IPS DF 6.9 (cell line): ENCODE measurements around the gene ERICH4.
"Not testable (repeated sequence)": the region's sequence is repeated elsewhere in the genome, so short reads cannot be mapped to it uniquely, and the experiment has no call there.

Source experiments
- DNase-seq: peaks from one replicate; pipeline ENCODE4 v3.0.0-alpha.2; 2013; ENCODE audit warnings: low read depth, low spot score
- H3K27ac ChIP-seq: one replicate; pipeline ENCODE4 v1.5.1; 2013; ENCODE audit warnings: low read length, control low read depth
- H3K27me3 ChIP-seq: 2 replicates; pipeline ENCODE4 v1.6.1; 2013; ENCODE audit warnings: mild to moderate bottlenecking, low read length; ENCODE audit not compliant: control insufficient read depth, insufficient read depth
- H3K36me3 ChIP-seq: 2 replicates; pipeline ENCODE4 v1.6.1; 2013; ENCODE audit warnings: low read length; ENCODE audit not compliant: control insufficient read depth, insufficient read depth
- H3K4me1 ChIP-seq: 2 replicates; pipeline ENCODE4 v1.6.1; 2013; ENCODE audit warnings: low read length; ENCODE audit not compliant: control insufficient read depth, insufficient read depth
- H3K4me3 ChIP-seq: 2 replicates; pipeline ENCODE4 v1.5.1; 2013; ENCODE audit warnings: mild to moderate bottlenecking, low read length
- H3K9me3 ChIP-seq: 2 replicates; pipeline ENCODE4 v1.6.1; 2013; ENCODE audit warnings: low read length, inconsistent platforms; ENCODE audit not compliant: control insufficient read depth, insufficient read depth
- WGBS: extraction: QIAGEN DNeasy Blood & Tissue Kit; methylation state at CpG from one replicate; pipeline ENCODE4 v1.1.7; 2013; ENCODE audit warnings: mixed read lengths, missing lambda C conversion rate; ENCODE audit not compliant: insufficient read length, insufficient coverage; 5-methylcytosine and 5-hydroxymethylcytosine counted together

ERICH4 gene

GRCh38 chr19:41478875-41479756, 36.2 kb downstream of the ERICH4 start:
- H3K36me3 ChIP-seq = no peaks in the 10 kb centered on the region
- H3K27me3 ChIP-seq = no peaks in the 10 kb centered on the region
- H3K27ac ChIP-seq = no peak overlapping the region
- no peak overlapping the region for H3K4me3 ChIP-seq
- DNase-seq = no peak
- peaks cover 4% of the 10 kb centered on the region for H3K9me3 ChIP-seq
- WGBS = no CpG with 5 or more reads among the region's 15 CpGs
- no peaks in the 10 kb centered on the region for H3K4me1 ChIP-seq

GRCh38 chr19:41479757-41480191, 36.8 kb downstream of the ERICH4 start:
- no peaks in the 10 kb centered on the region for H3K27me3 ChIP-seq
- no peak overlapping the region for H3K4me3 ChIP-seq
- H3K4me1 ChIP-seq = no peaks in the 10 kb centered on the region
- DNase-seq = no peak
- H3K27ac ChIP-seq = no peak overlapping the region
- no peaks in the 10 kb centered on the region for H3K36me3 ChIP-seq
- peaks cover 4% of the 10 kb centered on the region for H3K9me3 ChIP-seq
- no CpG with 5 or more reads among the region's 8 CpGs for WGBS

- no CpG with 5 or more reads among the region's 12 CpGs for WGBS
- no peaks in the 10 kb centered on the region for H3K27me3 ChIP-seq
- H3K4me3 ChIP-seq = no peak overlapping the region
- H3K9me3 ChIP-seq = peaks cover 4% of the 10 kb centered on the region
- H3K27ac ChIP-seq = no peak overlapping the region
- DNase-seq = no peak
- no peaks in the 10 kb centered on the region for H3K4me1 ChIP-seq
- no peaks in the 10 kb centered on the region for H3K36me3 ChIP-seq
These were observed 37.4 kb downstream of the ERICH4 start for GRCh38 chr19:41480336-41480735.

- H3K9me3 ChIP-seq = peaks cover 8% of the 10 kb centered on the region
- WGBS = no CpG with 5 or more reads among the region's 4 CpGs
- H3K27me3 ChIP-seq = no peaks in the 10 kb centered on the region
- H3K4me1 ChIP-seq = no peaks in the 10 kb centered on the region
- no peak for DNase-seq
- no peak overlapping the region for H3K27ac ChIP-seq
- H3K4me3 ChIP-seq = no peak overlapping the region
- no peaks in the 10 kb centered on the region for H3K36me3 ChIP-seq
These were observed 41.9 kb downstream of the ERICH4 start for GRCh38 chr19:41484822-41485221.

- not testable (repeated sequence) for H3K36me3 ChIP-seq, H3K4me3 ChIP-seq, H3K4me1 ChIP-seq, H3K27ac ChIP-seq, DNase-seq, H3K27me3 ChIP-seq, H3K9me3 ChIP-seq
- WGBS = no CpG with 5 or more reads among the region's 4 CpGs
These were observed 44.0 kb downstream of the ERICH4 start for GRCh38 chr19:41486953-41487352.

- Histone ChIP-seq H3K9me3 (0 out of 2 replicates have a peak, but pooled peaks cover 2% of the 10 kb centered on the region), H3K36me3 (no peaks in the 10 kb centered on the region), H3K4me1 (no peaks in the 10 kb centered on the region), H3K27ac (no peak overlapping the region), H3K4me3 (no peak overlapping the region), H3K27me3 (no peaks in the 10 kb centered on the region)
- WGBS = no CpG with 5 or more reads among the region's 5 CpGs
- DNase-seq = no peak
These were observed 49.9 kb downstream of the ERICH4 start for GRCh38 chr19:41492843-41493242.
